GM23338 (cell line): ENCODE data around the gene SZRD1. TPM values are rescaled to one million over a fixed set of nuclear protein-coding genes. Genes with fewer than 3 reads are reported as not detected.

Experiments
- ATAC-seq: fragments of 200-7000 bp; cut with Tn5 transposase; 3 replicates; pipeline ENCODE4 v1.9.1; 2020
- DNase-seq: peaks from one replicate; pipeline ENCODE4 v3.0.0-alpha.2; 2015; ENCODE audit warnings: low spot score
- H2AFZ ChIP-seq: fragments of 200-600 bp; sonication (generic); 2 replicates; pipeline ENCODE4 v1.8.0; 2016; ENCODE audit warnings: antibody characterized with exemption, mild to moderate bottlenecking, moderate library complexity
- H3F3A ChIP-seq: fragments of 200-600 bp; sonication (generic); replicated peaks from 2 replicates; pipeline ENCODE4 v1.8.0; 2017; ENCODE audit warnings: antibody characterized with exemption, mixed run types, low read depth
- H3K27ac ChIP-seq: fragments of 200-600 bp; sonication (generic); 2 replicates; pipeline ENCODE4 v1.6.1; 2016; ENCODE audit warnings: low read depth
- H3K27me3 ChIP-seq: fragments of 200-600 bp; sonication (generic); 2 replicates; pipeline ENCODE4 v1.8.0; 2016; ENCODE audit warnings: mild to moderate bottlenecking, mixed run types, moderate library complexity; ENCODE audit not compliant: insufficient read depth
- H3K36me3 ChIP-seq: fragments of 200-600 bp; sonication (generic); 2 replicates; pipeline ENCODE4 v1.8.0; 2016; ENCODE audit warnings: mild to moderate bottlenecking; ENCODE audit not compliant: insufficient read depth
- H3K4me1 ChIP-seq: fragments of 200-600 bp; sonication (generic); 2 replicates; pipeline ENCODE4 v1.8.0; 2016; ENCODE audit warnings: mild to moderate bottlenecking, moderate library complexity; ENCODE audit not compliant: insufficient read depth
- H3K4me2 ChIP-seq: fragments of 200-600 bp; sonication (generic); 2 replicates; pipeline ENCODE4 v1.7.1; 2017; ENCODE audit warnings: mixed run types
- H3K4me3 ChIP-seq: fragments of 200-600 bp; sonication (generic); 2 replicates; pipeline ENCODE4 v1.6.1; 2016; ENCODE audit warnings: mixed run types
- H3K79me2 ChIP-seq: fragments of 200-600 bp; sonication (generic); replicated peaks from 2 replicates; pipeline ENCODE4 v1.8.0; 2017; ENCODE audit warnings: mild to moderate bottlenecking; ENCODE audit not compliant: insufficient read depth
- H3K9me2 ChIP-seq: fragments of 200-600 bp; sonication (generic); 2 replicates; pipeline ENCODE4 v1.8.0; 2017; ENCODE audit not compliant: insufficient read depth
- H4K20me1 ChIP-seq: fragments of 200-600 bp; sonication (generic); replicated peaks from 2 replicates; pipeline ENCODE4 v1.8.0; 2017; ENCODE audit warnings: mild to moderate bottlenecking; ENCODE audit not compliant: insufficient read depth
- H3K27ac Mint-ChIP-seq: 2 replicates; pipeline ENCODE4 v1.8.0; 2020; ENCODE audit warnings: inconsistent platforms, mild to moderate bottlenecking, moderate library complexity, mixed read lengths
- H3K27me3 Mint-ChIP-seq: 3 replicates; pipeline ENCODE4 v1.8.0; 2022; ENCODE audit warnings: low read depth, mild to moderate bottlenecking, moderate library complexity, mixed read lengths, inconsistent platforms; ENCODE audit not compliant: insufficient read depth, poor library complexity
- H3K36me3 Mint-ChIP-seq: 3 replicates; pipeline ENCODE4 v1.8.0; 2021; ENCODE audit warnings: low read depth, mild to moderate bottlenecking, inconsistent platforms, moderate library complexity, mixed read lengths
- H3K4me1 Mint-ChIP-seq: 3 replicates; pipeline ENCODE4 v1.8.0; 2020; ENCODE audit warnings: mild to moderate bottlenecking, inconsistent platforms, mixed read lengths
- H3K4me3 Mint-ChIP-seq: 3 replicates; pipeline ENCODE4 v1.8.0; 2021; ENCODE audit warnings: moderate library complexity, mild to moderate bottlenecking, inconsistent platforms, mixed read lengths
- H3K9me3 Mint-ChIP-seq: 3 replicates; pipeline ENCODE4 v1.8.0; 2020; ENCODE audit warnings: moderate library complexity, mild to moderate bottlenecking, inconsistent platforms, mixed read lengths
- CREB1 ChIP-seq: fragments of 250-450 bp; sonication (Bioruptor Pico); IDR thresholded peaks from 2 replicates; pipeline ENCODE4 v1.5.0; 2020; ENCODE audit warnings: low read depth, mild to moderate bottlenecking, moderate library complexity
- CTCF ChIP-seq, 2 experiments: fragments of 200-600 bp in 1 of 2; sonication (generic) in 1 of 2; conservative IDR thresholded peaks; 2 replicates each; pipeline versions ENCODE4 v1.5.1 to v1.6.1; 2016 to 2017; ENCODE audit warnings: antibody characterized with exemption in 2 of 2, low read depth in 2 of 2, mild to moderate bottlenecking in 2 of 2, moderate library complexity in 1 of 2
- ETS1 ChIP-seq: IDR thresholded peaks from 2 replicates; pipeline ENCODE4 v1.6.1; 2016; ENCODE audit warnings: antibody characterized with exemption
- EZH2 ChIP-seq: fragments of 200-600 bp; sonication (generic); IDR thresholded peaks from one replicate; pipeline ENCODE4 v1.8.0; 2017; ENCODE audit warnings: antibody characterized with exemption, mild to moderate bottlenecking, low read depth; ENCODE audit not compliant: unreplicated experiment
- JUNB ChIP-seq: IDR thresholded peaks from one replicate; pipeline ENCODE4 v1.6.1; 2016; ENCODE audit warnings: antibody characterized with exemption; ENCODE audit not compliant: unreplicated experiment
- NANOG ChIP-seq: IDR thresholded peaks from 2 replicates; pipeline ENCODE4 v1.6.1; 2016; ENCODE audit warnings: antibody characterized with exemption, borderline replicate concordance
- POLR2AphosphoS5 ChIP-seq: IDR thresholded peaks from 2 replicates; pipeline ENCODE4 v1.6.1; 2016; ENCODE audit warnings: antibody characterized with exemption, low read depth
- STAT1 ChIP-seq: IDR thresholded peaks from one replicate; pipeline ENCODE4 v1.6.1; 2016; ENCODE audit warnings: antibody characterized with exemption; ENCODE audit not compliant: unreplicated experiment
- ZNF114 ChIP-seq: fragments of 250-450 bp; sonication (Bioruptor Pico); IDR thresholded peaks from 2 replicates; pipeline ENCODE4 v1.5.0; 2020; ENCODE audit warnings: mild to moderate bottlenecking, moderate library complexity
- ZNF462 ChIP-seq: fragments of 250-450 bp; sonication (Bioruptor Pico); IDR thresholded peaks from 2 replicates; pipeline ENCODE4 v1.5.0; 2020; ENCODE audit warnings: mild to moderate bottlenecking, moderate library complexity
- polyA plus RNA-seq: library from polyadenylated mRNA; unstranded; fragments of >200 nt; fragmentation: Nextera tagmentation; extraction: Ambion mirVana; gene quantifications from 2 replicates; pipeline ENCODE4 v1.2.1, GENCODE V29; 2016
- total RNA-seq: library from RNA; depleted of rRNA; stranded (reverse); fragments of >200 nt; shearing (Covaris generic); gene quantifications from 2 replicates; pipeline ENCODE4 v1.2.3, GENCODE V29; 2014
- TF ChIP-seq, protein P1 (sequence below): IDR thresholded peaks from one replicate; pipeline ENCODE4 v1.6.1; 2018; ENCODE audit warnings: antibody characterized with exemption; ENCODE audit not compliant: unreplicated experiment

Gene SZRD1
- total and polyA plus RNA-seq, 2 experiments from 2014 or later = 32.5 to 70.9 TPM

DNA sequence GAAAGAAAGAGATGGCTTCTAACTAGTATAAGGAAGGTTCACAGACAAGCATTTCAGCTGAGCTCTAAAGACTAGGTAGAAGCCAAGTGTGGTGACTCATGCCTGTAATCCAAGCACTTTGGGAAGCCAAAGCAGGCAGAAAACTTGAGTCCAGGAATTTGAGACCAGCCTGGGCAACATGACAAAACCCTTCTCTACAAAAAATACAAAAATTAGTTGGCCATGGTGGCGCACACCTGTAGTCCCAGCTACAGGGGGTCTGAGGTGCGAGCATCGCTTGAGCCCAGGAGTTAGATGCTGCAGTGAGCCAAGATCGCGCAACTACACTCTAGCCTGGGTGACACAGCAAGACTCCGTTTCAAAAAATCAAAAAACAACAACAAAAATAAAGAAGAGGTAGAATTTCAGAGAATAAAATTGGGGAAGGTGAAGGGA is 42.6 kb upstream of the SZRD1 start (continued):
- TF ChIP-seq, protein P1, sequence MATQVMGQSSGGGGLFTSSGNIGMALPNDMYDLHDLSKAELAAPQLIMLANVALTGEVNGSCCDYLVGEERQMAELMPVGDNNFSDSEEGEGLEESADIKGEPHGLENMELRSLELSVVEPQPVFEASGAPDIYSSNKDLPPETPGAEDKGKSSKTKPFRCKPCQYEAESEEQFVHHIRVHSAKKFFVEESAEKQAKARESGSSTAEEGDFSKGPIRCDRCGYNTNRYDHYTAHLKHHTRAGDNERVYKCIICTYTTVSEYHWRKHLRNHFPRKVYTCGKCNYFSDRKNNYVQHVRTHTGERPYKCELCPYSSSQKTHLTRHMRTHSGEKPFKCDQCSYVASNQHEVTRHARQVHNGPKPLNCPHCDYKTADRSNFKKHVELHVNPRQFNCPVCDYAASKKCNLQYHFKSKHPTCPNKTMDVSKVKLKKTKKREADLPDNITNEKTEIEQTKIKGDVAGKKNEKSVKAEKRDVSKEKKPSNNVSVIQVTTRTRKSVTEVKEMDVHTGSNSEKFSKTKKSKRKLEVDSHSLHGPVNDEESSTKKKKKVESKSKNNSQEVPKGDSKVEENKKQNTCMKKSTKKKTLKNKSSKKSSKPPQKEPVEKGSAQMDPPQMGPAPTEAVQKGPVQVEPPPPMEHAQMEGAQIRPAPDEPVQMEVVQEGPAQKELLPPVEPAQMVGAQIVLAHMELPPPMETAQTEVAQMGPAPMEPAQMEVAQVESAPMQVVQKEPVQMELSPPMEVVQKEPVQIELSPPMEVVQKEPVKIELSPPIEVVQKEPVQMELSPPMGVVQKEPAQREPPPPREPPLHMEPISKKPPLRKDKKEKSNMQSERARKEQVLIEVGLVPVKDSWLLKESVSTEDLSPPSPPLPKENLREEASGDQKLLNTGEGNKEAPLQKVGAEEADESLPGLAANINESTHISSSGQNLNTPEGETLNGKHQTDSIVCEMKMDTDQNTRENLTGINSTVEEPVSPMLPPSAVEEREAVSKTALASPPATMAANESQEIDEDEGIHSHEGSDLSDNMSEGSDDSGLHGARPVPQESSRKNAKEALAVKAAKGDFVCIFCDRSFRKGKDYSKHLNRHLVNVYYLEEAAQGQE = no peak
- TF ChIP-seq POLR2AphosphoS5 = no peak
- no peak for TF ChIP-seq NANOG
- no peak for TF ChIP-seq JUNB

GRCh38 chr1:16326833-16327404 is 40.1 kb upstream of the SZRD1 start:
- TF ChIP-seq EZH2 (no peak), JUNB (no peak), CREB1 (CRISPR knock-in tag) (no peak), ZNF114 (CRISPR knock-in tag) (no peak), STAT1 (no peak), POLR2AphosphoS5 (no peak), NANOG (no peak), ETS1 (no peak), CTCF (conservative IDR thresholded peaks at IDR 0.05; ENCODE audit: low read depth in 2 of 2) (no peak), ZNF462 (CRISPR knock-in tag) (no peak)
- Histone ChIP-seq H3K36me3 (no peaks in the 10 kb centered on the region), H2AFZ (no peak overlapping the region), H3F3A (no peaks in the 10 kb centered on the region), H3K79me2 (peaks cover 81% of the 10 kb centered on the region), H3K4me3 (no peak overlapping the region), H3K4me1 (no peaks in the 10 kb centered on the region), H3K27ac (no peak overlapping the region), H3K27me3 (no peaks in the 10 kb centered on the region), H3K4me2 (no peak overlapping the region), H3K9me2 (no peaks in the 10 kb centered on the region), H4K20me1 (peaks cover 15% of the 10 kb centered on the region)
- ATAC-seq (no peak), DNase-seq (no peak)
- H3K9me3 Mint-ChIP-seq = no peaks in the 10 kb centered on the region
- H3K4me3 Mint-ChIP-seq = no peak overlapping the region
- H3K4me1 Mint-ChIP-seq = no peaks in the 10 kb centered on the region
- H3K36me3 Mint-ChIP-seq = peaks cover 7% of the 10 kb centered on the region
- H3K27ac Mint-ChIP-seq = no peak overlapping the region
- peaks cover 1% of the 10 kb centered on the region for H3K27me3 Mint-ChIP-seq
